Right lobe of liver (tissue), 6 donors: ENCODE measurements around the gene IQCH. TPM values are rescaled to one million over a fixed set of nuclear protein-coding genes. Genes with fewer than 3 reads are reported as not detected.

Source experiments
- ATAC-seq, 4 donors: fragments of 200-7000 bp; cut with Tn5 transposase; one replicate each; pipeline ENCODE4 v1.9.1; 2020; ENCODE audit warnings: mild to moderate bottlenecking in 4 of 4, moderate library complexity in 4 of 4
- DNase-seq, 3 donors: peaks; one replicate each; pipeline ENCODE4 v3.0.0-alpha.2; 2020
- H3K27ac ChIP-seq, 3 donors: fragments of 200-600 bp; one replicate each; pipeline ENCODE4 v1.8.0; 2022
- H3K27me3 ChIP-seq, 2 donors: fragments of 200-600 bp; one replicate each; pipeline ENCODE4 v1.8.0; 2022
- H3K36me3 ChIP-seq, 4 donors: fragments of 200-600 bp; sonication (generic) in 1 of 4; one replicate each; pipeline versions ENCODE4 v1.5.1 to v1.8.0; 2017 to 2022; ENCODE audit warnings: control low read depth in 1 of 4
- H3K4me1 ChIP-seq, 4 donors: fragments of 200-600 bp; sonication (generic) in 1 of 4; one replicate each; pipeline versions ENCODE4 v1.5.1 to v1.8.0; 2017 to 2022; ENCODE audit warnings: control low read depth in 1 of 4
- H3K4me3 ChIP-seq, 3 donors: fragments of 200-600 bp; one replicate each; pipeline ENCODE4 v1.8.0; 2022
- H3K9me3 ChIP-seq, 4 donors: fragments of 200-600 bp; sonication (generic) in 1 of 4; one replicate each; pipeline versions ENCODE4 v1.5.1 to v1.8.0; 2017 to 2022; ENCODE audit warnings: control low read depth in 1 of 4
- POLR2A ChIP-seq: fragments of 450-650 bp; IDR thresholded peaks from one replicate; pipeline ENCODE4 v1.6.1; 2017; ENCODE audit warnings: antibody characterized with exemption, mild to moderate bottlenecking
- WGBS: methylation state at CpG from one replicate; pipeline ENCODE4 v1.1.6; 2018; ENCODE audit warnings: low coverage, low lambda C conversion rate; ENCODE audit not compliant: insufficient coverage; ENCODE audit errors: missing lambda C conversion rate; 5-methylcytosine and 5-hydroxymethylcytosine counted together
- intact Hi-C, 2 donors: fragments of 100-400 bp; cut with DNase I; formaldehyde crosslinking; loops; one replicate each; pipeline versions ENCODE4 v1.11.2 to v1.14.1; 2022
- total RNA-seq, 6 experiments: library from RNA; depleted of rRNA in 2 of 6; stranded (reverse); fragments of >200 nt in 2 of 6; fragmentation: NEBNext Ultra II Directional in 3 of 6; extraction: Animal tissue kit (Norgen Biotek cat#: 25700) in 3 of 6; gene quantifications; one replicate each; pipeline versions ENCODE4 v1.1.0 to v1.2.4, GENCODE V29; 2016 to 2023
- TF ChIP-seq, protein P1 (sequence below), 4 donors: fragments of 200-600 bp in 3 of 4; fragments of 450-650 bp in 1 of 4; IDR thresholded peaks; one replicate each; pipeline versions ENCODE4 v1.5.1 to v1.8.0; 2016 to 2022; ENCODE audit warnings: antibody characterized with exemption in 4 of 4, mild to moderate bottlenecking in 2 of 4
- donor health status: DM: no; HTN: yes; CAD: no.
- donor health status: DM: no; HTN: no; CAD: no.
- donor health status: DM: no; HTN: no; CAD: no.
- donor health status: DM: no; HTN: yes; CAD: no.
- donor health status: DM: no; HTN: yes; CAD: no.

The IQCH gene
- total RNA-seq, 6 experiments from 2014 or later: 0.91 to 2.3 (median 1.4) TPM

DNA sequence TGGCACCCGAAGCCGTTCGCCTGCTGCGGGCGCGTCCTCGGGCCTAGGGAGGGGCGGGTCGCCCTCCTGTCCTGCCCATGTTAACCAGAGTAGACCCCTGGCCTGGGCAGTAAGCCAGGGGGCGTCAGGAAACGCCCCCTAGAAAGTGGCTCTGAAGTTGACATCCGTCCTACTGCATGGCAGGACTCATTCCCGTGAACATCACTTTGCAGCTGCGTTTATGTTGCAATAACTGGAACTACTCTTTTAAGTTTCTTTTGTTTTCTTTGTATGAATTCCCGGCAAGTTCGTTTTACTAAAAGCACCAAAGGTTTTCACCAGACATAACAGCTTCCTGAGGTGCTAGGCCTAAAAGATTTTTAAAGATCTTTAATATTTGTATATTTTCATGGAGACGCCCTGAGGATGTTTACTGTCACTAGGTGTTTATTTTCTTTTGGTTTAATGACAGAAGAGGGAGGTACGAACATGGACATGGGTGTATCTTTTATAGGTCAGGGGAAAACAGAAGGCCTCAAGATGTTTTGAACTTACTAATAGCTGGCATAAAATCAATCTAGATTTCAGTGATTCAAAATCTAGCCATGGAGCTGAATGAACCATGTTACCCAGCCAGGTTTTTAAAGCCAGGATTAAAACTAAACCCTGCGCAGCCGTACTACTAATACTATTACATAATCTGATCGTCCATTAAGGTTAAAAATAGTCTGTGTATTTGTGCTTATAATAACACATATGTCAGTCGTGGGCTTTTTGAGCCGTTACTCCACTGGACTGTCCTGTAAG, 267.4 kb downstream of the IQCH start:
- no peaks in the 10 kb centered on the region for H3K9me3 ChIP-seq
- H3K27ac ChIP-seq: peak overlapping the region; percentile 87 to 95 (median 94)
- H3K27me3 ChIP-seq: no peaks in the 10 kb centered on the region
- H3K4me3 ChIP-seq: peak overlapping the region; percentile 86 to 92 (median 89)
- DNase-seq (no peak), ATAC-seq (peak; percentile 14 to 27 (median 18))
- WGBS: 1% methylated on average over 12 of the region's 23 CpGs
- no peaks in the 10 kb centered on the region for H3K36me3 ChIP-seq
- peaks cover 0 to 6% (median 2%) of the 10 kb centered on the region in 4 donors for H3K4me1 ChIP-seq
- no peak for TF ChIP-seq POLR2A
- TF ChIP-seq, protein P1, sequence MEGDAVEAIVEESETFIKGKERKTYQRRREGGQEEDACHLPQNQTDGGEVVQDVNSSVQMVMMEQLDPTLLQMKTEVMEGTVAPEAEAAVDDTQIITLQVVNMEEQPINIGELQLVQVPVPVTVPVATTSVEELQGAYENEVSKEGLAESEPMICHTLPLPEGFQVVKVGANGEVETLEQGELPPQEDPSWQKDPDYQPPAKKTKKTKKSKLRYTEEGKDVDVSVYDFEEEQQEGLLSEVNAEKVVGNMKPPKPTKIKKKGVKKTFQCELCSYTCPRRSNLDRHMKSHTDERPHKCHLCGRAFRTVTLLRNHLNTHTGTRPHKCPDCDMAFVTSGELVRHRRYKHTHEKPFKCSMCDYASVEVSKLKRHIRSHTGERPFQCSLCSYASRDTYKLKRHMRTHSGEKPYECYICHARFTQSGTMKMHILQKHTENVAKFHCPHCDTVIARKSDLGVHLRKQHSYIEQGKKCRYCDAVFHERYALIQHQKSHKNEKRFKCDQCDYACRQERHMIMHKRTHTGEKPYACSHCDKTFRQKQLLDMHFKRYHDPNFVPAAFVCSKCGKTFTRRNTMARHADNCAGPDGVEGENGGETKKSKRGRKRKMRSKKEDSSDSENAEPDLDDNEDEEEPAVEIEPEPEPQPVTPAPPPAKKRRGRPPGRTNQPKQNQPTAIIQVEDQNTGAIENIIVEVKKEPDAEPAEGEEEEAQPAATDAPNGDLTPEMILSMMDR (IDR thresholded peaks at IDR 0.05): no peak
- intact Hi-C loops: no loop called here

- no peak for TF ChIP-seq POLR2A
- TF ChIP-seq, protein P1 (IDR thresholded peaks at IDR 0.05): no peak
- Histone ChIP-seq H3K27me3 (no peaks in the 10 kb centered on the region), H3K27ac (no peak overlapping the region), H3K9me3 (no peaks in the 10 kb centered on the region), H3K36me3 (peaks cover 0 to 7% (median 0%) of the 10 kb centered on the region in 4 donors), H3K4me1 (peaks cover 0 to 6% (median 2%) of the 10 kb centered on the region in 4 donors), H3K4me3 (no peak overlapping the region)
- WGBS: 80% methylated on average over 1 of the region's 1 CpG
- ATAC-seq: no peak
- no peak for DNase-seq
- intact Hi-C loops: no loop called here
Measured at GRCh38 chr15:67523330-67523729, 268.7 kb downstream of the IQCH start.

DNA sequence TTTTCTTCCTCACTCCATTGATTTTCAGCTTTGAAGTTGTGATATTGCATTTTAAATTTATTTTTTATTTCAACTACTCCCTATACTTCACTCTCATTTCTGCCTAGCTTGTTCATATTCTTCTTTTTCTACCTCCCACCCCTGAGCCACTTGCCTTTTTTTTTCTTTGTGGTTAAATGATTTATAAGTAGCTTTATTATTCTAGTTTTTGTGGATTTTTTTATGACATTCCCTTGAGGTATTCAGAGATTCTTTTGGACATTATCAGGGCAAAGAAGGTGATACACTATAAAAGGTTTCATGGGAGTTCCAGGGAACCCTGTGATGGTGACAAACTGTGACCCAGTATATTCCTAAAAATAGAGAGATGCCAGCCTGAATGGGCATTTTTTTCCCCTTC, 269.6 kb downstream of the IQCH start:
- peaks cover 0 to 6% (median 2%) of the 10 kb centered on the region in 4 donors for H3K4me1 ChIP-seq
- intact Hi-C loops: no loop called here
- H3K36me3 ChIP-seq: peaks cover 0 to 7% (median 0%) of the 10 kb centered on the region in 4 donors
- ATAC-seq: no peak
- TF ChIP-seq POLR2A: no peak
- TF ChIP-seq, protein P1 (IDR thresholded peaks at IDR 0.05): no peak
- H3K27ac ChIP-seq: no peak overlapping the region
- no peaks in the 10 kb centered on the region for H3K9me3 ChIP-seq
- no peaks in the 10 kb centered on the region for H3K27me3 ChIP-seq
- DNase-seq: no peak
- no peak overlapping the region for H3K4me3 ChIP-seq

DNA sequence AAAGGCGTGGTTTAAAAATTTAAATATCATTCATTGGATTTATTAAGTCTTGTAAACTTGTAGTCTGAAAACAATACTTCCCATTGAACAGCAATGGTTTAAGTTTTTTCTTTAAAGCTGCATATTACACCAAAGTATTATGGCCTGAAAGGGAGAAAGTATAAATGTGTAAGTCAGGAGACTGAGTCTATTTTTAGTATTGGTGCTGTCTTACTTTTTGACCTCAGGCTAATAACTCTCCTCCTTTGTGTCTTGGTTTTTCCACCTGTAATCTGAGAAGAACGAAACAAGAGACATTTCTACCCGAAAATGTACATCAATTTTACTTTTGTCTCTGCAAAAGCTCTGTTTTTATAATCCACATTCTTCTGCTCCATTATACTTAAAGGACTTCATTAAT, 273.9 kb downstream of the IQCH start:
- intact Hi-C loops: no loop called here
- WGBS: 90% methylated on average over 3 of the region's 3 CpGs
- Histone ChIP-seq H3K4me3 (no peak overlapping the region), H3K36me3 (peaks cover 0 to 7% (median 0%) of the 10 kb centered on the region in 4 donors), H3K9me3 (no peaks in the 10 kb centered on the region), H3K27me3 (no peaks in the 10 kb centered on the region), H3K4me1 (peaks cover 0 to 2% (median 0%) of the 10 kb centered on the region in 4 donors), H3K27ac (no peak overlapping the region)
- no peak for TF ChIP-seq POLR2A
- TF ChIP-seq, protein P1 (IDR thresholded peaks at IDR 0.05): no peak
- DNase-seq (no peak), ATAC-seq (no peak)
